ENCODE measurements around the gene THAP10.
"Not testable (repeated sequence)": the region's sequence is repeated elsewhere in the genome, so short reads cannot be mapped to it uniquely, and the experiment has no call there.

The THAP10 gene

DNA sequence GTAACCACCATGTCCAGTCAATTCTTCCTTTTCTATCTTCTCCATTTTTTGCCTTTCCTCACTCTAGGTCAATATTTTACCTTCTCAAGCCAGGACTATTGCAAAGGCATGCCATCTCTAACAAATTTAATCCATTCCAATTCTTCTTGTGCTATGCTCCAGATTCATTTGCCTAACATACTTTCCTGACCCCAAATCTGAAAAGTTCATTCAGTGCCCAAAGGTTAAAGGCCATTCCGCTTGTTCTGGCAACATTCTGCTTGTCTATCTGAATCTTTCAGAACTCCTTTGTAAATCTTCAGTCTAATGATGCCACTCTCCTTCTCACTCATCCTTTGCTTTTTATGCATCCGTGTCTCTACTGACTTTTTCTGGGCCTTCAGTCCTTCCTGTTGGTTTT, 15.6 kb downstream of the THAP10 start:
- DNase-seq (ENCODE audit: low read depth in 2 of 2): no peak

DNA sequence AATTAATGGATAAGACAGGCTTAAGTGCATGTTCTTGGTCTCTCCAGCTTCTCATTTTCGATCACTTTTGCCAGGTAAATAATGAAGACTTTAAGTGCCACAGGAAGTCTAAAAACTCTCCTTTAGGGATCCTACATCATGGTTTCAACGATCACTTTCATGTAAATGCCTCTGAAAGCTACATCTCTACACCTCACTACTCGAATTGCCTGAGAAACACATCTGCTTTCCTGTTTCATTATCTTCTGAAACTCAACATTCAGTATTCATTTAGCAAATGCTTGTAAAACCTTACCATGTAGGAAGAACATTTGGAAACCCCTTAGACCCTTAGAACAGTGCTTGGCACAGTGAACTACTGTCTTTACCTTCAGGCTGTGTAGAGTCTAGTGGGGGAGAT, 16.2 kb downstream of the THAP10 start:
- no peak for DNase-seq (ENCODE audit: low read depth in 2 of 2)

DNA sequence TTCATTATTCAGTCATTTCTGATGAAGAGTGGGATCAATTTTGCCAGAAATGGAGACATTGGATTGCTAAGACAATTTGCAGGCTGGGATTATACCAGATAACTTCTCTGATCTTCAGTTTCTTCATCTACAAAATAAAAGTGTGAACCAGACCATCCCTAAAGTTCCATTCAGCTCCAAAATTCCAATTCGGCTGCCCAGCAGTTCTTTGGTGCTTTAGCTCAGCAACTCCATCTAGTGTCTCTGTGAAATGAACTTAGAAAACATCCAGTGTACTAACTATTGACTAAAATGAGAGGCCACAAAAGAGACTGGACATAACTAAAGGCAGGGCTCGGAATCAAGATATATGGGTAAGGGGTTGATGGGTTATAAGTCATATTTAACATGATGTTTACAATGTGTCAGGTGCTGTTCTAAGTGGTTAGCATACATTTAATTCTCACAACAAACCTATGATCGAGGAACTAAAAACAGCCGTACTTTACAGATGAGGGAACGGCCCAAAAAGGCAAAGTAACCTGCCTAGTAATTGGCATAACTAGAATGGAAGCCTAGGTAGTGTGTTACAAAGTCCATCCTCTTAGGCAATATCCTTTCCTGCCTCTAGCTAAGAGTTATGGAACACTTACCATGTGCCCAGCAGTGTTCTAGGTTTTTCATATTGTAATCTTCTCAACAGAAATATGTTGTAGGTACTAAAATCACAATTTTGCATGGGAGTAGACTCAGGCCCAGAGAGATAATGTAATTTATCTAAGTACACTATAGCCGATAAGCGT, 17.0 kb downstream of the THAP10 start:
- DNase-seq (ENCODE audit: low read depth in 2 of 2): no peak

DNA sequence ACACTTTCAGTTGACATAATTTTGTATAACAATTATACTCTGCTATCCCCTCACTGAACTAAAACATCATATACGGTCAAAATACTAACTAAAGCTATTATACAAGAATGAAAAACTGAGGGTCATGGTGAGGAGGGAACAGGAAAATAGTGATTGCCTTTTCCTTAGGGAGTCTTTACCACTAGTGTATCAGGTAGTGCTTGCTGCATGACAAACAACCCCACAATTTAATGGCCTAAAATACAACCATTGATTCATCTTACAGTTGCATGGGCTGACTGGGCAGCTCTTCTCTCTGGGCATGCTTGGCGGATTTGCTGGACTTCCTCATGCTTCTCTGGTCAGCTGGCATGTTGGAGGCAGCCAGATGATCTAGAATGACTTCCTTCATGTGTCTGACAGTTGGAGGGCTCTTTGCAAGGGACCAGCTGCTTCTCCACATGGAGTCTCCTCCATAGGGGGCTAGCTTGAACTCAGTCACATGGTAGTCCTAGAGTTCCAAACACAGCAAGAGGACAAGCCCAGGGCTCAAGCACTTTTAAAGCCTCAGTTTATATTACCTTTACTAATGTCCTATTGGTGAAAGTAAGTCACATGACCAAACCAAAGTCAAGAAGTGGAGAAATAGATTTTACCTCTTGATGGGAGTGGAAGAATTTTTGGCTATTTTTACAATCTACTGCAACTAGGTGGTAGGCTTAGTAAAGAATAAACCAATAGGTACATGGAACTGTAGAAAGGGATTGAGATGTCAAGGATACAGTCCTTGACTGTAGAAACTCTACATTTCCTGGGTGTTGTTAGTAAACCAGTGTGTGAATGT, 18.8 kb downstream of the THAP10 start:
- no peak for DNase-seq (ENCODE audit: low read depth in 2 of 2)

- DNase-seq (ENCODE audit: low read depth in 2 of 2): not testable (repeated sequence)
These were observed 20.7 kb downstream of the THAP10 start for GRCh38 chr15:70871490-70871889.

- no peak for DNase-seq (ENCODE audit: low read depth in 2 of 2)
These were observed 22.2 kb downstream of the THAP10 start for GRCh38 chr15:70870051-70870450.

- DNase-seq (ENCODE audit: low read depth in 2 of 2): no peak
These were observed 22.9 kb downstream of the THAP10 start for GRCh38 chr15:70869346-70869745.

GRCh38 chr15:70867911-70868467, 24.2 kb downstream of the THAP10 start:
- DNase-seq (ENCODE audit: low read depth in 2 of 2): no peak

GRCh38 chr15:70866982-70867641, 25.1 kb downstream of the THAP10 start:
- DNase-seq (ENCODE audit: low read depth in 2 of 2): no peak

DNA sequence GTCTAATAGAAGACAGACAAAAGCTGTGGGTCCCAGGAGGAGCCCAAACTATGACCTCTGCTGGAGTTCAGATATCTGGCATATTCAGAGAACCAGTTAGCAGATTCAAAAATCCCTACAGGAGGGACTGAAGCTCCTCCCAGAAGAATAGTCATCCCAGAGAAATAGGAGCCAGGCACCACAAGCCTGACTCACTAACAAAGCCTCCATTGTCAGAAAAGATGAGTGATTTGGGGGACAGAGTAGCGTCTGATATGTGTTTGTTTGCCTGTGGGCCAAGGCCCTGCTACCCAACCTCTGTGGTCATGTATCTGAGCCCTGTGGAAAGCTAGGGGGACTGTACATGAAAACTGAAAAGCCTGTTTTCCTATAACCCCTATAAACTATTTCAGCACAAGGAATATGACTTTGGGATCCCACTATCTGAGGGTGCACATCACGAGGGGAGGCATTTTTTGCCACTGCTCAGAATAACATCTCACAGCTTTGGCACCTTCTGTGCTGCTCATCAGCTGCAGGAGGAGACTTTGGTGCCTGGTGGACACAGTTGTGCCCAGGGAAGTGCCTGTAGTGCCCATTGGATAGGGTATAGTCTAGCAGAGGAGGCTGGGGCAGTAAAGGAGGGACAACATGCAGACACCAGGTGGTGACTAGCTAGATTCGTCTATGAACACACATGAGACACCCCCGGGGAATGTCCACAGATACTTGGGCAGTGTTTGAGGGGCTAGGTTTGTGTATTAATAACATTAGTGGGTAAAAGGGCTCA, 28.6 kb downstream of the THAP10 start:
- no peak for DNase-seq (ENCODE audit: low read depth in 2 of 2)

DNA sequence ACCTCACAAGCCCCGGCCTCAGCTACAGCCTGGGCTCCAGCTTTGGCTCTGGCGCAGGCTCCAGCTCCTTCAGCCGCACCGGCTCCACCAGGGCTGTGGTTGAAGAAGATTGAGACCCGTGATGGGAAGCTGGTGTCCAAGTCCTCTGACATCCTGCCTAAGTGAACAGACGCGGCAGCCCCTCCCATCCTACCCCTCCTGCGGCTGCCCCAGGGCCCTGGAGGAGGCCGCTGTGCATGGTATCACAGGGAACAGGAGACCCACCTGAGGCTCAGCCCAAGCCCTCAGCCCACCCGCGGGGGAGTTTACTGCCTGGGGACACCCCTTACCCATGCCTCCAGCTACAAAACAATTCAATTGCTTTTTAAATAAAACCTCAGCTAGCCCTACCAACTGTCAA, 32.2 kb downstream of the THAP10 start:
- no peak for DNase-seq (ENCODE audit: low read depth in 2 of 2)

- DNase-seq (ENCODE audit: low read depth in 2 of 2): no peak
These were observed 32.8 kb downstream of the THAP10 start for GRCh38 chr15:70859322-70859908.

GRCh38 chr15:70858614-70859321, 33.5 kb downstream of the THAP10 start:
- DNase-seq (ENCODE audit: low read depth in 2 of 2): not testable (repeated sequence)

DNA sequence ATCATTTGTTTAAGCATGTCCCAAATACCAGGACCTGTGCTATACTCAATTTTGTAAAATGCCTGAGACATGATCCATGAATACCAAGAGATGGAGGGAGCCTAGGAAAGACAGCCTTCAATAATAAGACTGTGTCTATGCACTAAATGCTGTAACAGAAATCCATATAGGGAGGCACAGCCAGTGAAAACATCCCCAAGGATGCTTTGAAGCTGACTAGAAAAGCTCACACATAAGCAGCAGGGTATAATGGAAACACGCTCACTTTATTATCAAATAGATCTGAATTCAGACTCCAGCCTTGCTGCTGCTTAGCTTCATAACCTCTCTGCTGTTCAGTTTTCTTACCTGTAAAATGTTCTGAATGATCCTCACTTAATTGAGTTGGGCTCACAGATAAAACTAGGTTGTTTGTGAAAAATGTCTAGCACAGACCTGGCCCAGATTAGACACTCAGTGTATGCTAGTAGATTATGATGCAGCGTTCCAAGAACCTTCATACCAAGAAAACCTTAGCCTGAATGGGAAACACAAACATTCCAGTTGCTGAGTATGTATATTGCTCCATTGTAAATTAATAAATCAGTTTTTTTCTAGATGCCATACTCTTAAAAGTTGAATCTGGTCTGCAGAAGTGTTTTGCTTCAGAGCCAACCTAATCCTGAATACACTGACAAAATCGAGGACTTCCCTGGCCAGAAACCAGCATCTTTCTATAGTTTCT, 34.5 kb downstream of the THAP10 start:
- no peak for DNase-seq (ENCODE audit: low read depth in 2 of 2)

GRCh38 chr15:70856884-70857561, 35.2 kb downstream of the THAP10 start:
- DNase-seq (ENCODE audit: low read depth in 2 of 2): no peak

GRCh38 chr15:70856177-70856883, 35.9 kb downstream of the THAP10 start:
- DNase-seq (ENCODE audit: low read depth in 2 of 2): no peak

DNA sequence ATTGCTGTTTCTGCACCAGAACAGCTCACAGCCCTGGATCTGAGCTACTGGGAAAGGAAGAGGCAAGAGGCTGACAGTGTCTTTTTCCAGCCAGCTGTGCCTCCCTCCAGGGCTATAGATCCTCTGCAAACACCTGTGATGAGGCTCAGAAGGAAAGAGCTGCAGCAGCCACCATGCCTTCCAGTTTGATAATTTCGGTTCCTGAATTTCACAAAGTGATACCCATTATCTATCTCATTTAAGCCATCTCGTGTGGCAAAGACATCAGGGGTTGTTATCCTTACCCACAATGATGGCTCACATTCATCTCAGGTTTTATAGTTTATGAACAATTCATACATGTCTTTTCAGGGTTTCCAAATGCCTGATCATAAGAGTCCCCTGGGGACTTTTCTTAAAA, 36.5 kb downstream of the THAP10 start:
- no peak for DNase-seq (ENCODE audit: low read depth in 2 of 2)

DNA sequence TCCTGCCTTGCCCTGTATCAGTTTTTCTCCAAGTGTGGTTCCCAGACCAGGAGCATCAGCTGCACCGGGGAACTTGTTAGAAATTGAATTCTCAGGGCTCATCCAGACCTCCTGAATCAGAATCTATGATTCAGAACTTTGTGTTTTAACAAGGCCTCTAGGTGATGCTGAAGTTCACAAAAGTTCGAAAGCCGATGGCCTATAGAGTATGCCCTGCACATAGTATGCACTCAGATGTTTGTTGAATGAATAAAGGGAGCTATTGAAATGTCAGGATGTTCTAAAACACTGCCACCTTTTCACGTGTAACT, 37.6 kb downstream of the THAP10 start:
- DNase-seq (ENCODE audit: low read depth in 2 of 2): no peak
